Measurements from ENCODE around the gene METTL8. TPM values are rescaled to one million over a fixed set of nuclear protein-coding genes. Genes with fewer than 3 reads are reported as not detected.
"Not testable (repeated sequence)": the region's sequence is repeated elsewhere in the genome, so short reads cannot be mapped to it uniquely, and the experiment has no call there.

The METTL8 gene
- total RNA-seq, 1 experiment from 2014 or later = 22.4 TPM

DNA sequence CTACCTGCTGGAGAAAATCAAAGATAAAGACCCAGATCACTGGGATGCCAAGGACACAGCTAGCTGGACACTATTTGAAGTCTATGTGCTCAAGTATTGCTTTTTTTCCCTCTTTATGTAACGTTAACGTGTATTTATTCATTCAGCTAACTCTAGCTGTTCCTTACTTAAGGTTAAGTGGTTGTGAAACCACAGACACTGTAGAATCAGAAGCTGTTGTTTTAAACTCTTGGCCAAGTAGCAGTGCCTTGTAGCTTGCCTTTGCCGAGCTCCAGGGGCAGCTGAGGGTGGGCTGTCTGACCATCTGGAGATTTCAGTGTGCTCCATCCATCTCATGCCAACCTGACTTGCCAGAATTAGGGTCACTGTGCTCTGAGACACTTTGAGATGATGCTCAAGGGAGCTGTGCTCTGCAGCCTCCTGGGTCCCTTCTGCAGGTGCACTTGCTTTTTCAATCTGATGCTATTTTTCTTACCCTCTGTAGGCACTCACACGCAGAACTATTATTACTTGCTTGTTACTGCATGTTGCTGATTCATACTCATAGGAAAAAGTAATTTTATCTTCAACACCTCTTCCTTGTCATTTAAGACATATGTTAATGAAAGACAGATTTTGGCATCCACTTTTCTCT is 116.2 kb downstream of the METTL8 start:
- Mint-ChIP-seq H3K9me3 (ENCODE audit: low read depth, unreplicated experiment) (no peaks in the 10 kb centered on the region), H3K27ac (ENCODE audit: unreplicated experiment) (no peak overlapping the region), H3K27me3 (ENCODE audit: unreplicated experiment) (no peaks in the 10 kb centered on the region), H3K4me1 (ENCODE audit: low read depth, unreplicated experiment) (no peaks in the 10 kb centered on the region), H3K4me3 (ENCODE audit: low read depth, unreplicated experiment) (no peak overlapping the region), H3K36me3 (ENCODE audit: insufficient read depth, unreplicated experiment) (no peaks in the 10 kb centered on the region)
- no peak for TF ChIP-seq CTCF (IDR thresholded peaks at IDR 0.05; ENCODE audit: unreplicated experiment)
- no TSS peak for BruUV-seq (replicated peaks)
- intact Hi-C loops (cut with micrococcal nuclease; ENCODE audit: unreplicated experiment) = no loop called here
- CTCF ChIA-PET = no interaction called here
- DNase-seq = no peak

DNA sequence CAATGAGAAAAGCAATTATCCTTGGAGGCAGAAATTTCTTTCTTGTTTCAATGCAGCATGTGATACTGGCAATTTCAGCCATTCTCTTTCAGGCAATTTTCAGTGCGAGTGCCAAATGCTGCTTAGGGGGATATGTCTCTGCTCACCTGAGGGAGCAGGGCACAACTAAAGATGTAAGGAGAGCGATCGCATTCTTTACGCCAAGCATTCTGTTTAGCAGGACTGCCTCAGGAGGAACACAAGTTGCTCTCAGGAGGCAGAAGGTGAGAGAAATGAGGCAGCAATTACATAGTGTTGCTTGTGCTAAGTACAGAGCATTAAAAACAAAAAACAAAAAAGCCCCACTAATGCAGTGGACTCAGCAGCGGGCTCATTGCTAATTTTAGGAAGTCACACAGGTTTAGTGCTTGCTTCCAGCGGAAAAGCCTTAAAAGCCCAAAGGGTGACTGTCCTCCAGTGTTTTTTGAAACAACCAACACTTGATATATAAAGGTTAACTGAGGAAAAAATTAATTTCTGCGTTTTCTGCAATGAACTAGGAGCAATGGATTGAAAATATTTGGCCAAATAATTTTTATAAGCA is 116.9 kb downstream of the METTL8 start:
- Mint-ChIP-seq H3K4me1 (ENCODE audit: low read depth, unreplicated experiment) (no peaks in the 10 kb centered on the region), H3K9me3 (ENCODE audit: low read depth, unreplicated experiment) (peaks cover 1% of the 10 kb centered on the region), H3K27me3 (ENCODE audit: unreplicated experiment) (no peaks in the 10 kb centered on the region), H3K36me3 (ENCODE audit: insufficient read depth, unreplicated experiment) (no peaks in the 10 kb centered on the region), H3K27ac (ENCODE audit: unreplicated experiment) (no peak overlapping the region), H3K4me3 (ENCODE audit: low read depth, unreplicated experiment) (no peak overlapping the region)
- no peak for TF ChIP-seq CTCF (IDR thresholded peaks at IDR 0.05; ENCODE audit: unreplicated experiment)
- CTCF ChIA-PET = no interaction called here
- no TSS peak for BruUV-seq (replicated peaks)
- no peak for DNase-seq
- intact Hi-C loops (cut with micrococcal nuclease; ENCODE audit: unreplicated experiment) = no loop called here

DNA sequence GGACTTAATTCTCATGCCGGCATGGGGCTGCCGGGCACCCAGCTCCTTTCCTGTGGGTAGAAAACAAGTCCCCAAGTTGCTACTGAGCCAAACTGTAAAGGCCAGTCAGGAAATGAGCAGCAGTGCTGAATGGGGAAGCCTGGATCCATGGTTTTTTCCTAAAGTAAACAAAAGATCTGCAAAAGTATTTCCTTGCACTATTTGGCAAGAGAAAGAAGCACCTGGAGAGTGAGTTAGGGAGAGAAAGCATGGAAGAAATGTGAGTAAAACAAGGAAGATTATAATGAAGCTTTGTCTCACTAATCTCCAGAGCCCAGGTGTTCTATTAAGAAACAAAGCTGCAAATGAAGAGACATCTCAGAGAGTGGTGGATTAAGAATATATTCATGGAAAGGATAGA is 117.6 kb downstream of the METTL8 start:
- no peaks in the 10 kb centered on the region for H3K4me1 Mint-ChIP-seq (ENCODE audit: low read depth, unreplicated experiment)
- no peak overlapping the region for H3K4me3 Mint-ChIP-seq (ENCODE audit: low read depth, unreplicated experiment)
- DNase-seq = no peak
- BruUV-seq (replicated peaks) = no TSS peak
- intact Hi-C loops (cut with micrococcal nuclease; ENCODE audit: unreplicated experiment) = no loop called here
- no peaks in the 10 kb centered on the region for H3K27me3 Mint-ChIP-seq (ENCODE audit: unreplicated experiment)
- peaks cover 6% of the 10 kb centered on the region for H3K9me3 Mint-ChIP-seq (ENCODE audit: low read depth, unreplicated experiment)
- CTCF ChIA-PET = no interaction called here
- no peaks in the 10 kb centered on the region for H3K36me3 Mint-ChIP-seq (ENCODE audit: insufficient read depth, unreplicated experiment)
- no peak overlapping the region for H3K27ac Mint-ChIP-seq (ENCODE audit: unreplicated experiment)
- TF ChIP-seq CTCF (IDR thresholded peaks at IDR 0.05; ENCODE audit: unreplicated experiment) = no peak

- intact Hi-C loops (cut with micrococcal nuclease; ENCODE audit: unreplicated experiment) = no loop called here
- no peaks in the 10 kb centered on the region for H3K27me3 Mint-ChIP-seq (ENCODE audit: unreplicated experiment)
- CTCF ChIA-PET = no interaction called here
- no peak overlapping the region for H3K27ac Mint-ChIP-seq (ENCODE audit: unreplicated experiment)
- no peak overlapping the region for H3K4me3 Mint-ChIP-seq (ENCODE audit: low read depth, unreplicated experiment)
- no peak for DNase-seq
- no peak for TF ChIP-seq CTCF (IDR thresholded peaks at IDR 0.05; ENCODE audit: unreplicated experiment)
- no peaks in the 10 kb centered on the region for H3K36me3 Mint-ChIP-seq (ENCODE audit: insufficient read depth, unreplicated experiment)
- H3K4me1 Mint-ChIP-seq (ENCODE audit: low read depth, unreplicated experiment) = no peaks in the 10 kb centered on the region
- no TSS peak for BruUV-seq (replicated peaks)
- peaks cover 6% of the 10 kb centered on the region for H3K9me3 Mint-ChIP-seq (ENCODE audit: low read depth, unreplicated experiment)
These were observed 118.0 kb downstream of the METTL8 start for GRCh38 chr2:171315781-171316180.

GRCh38 chr2:171312182-171312581 is 121.6 kb downstream of the METTL8 start:
- H3K4me1 Mint-ChIP-seq (ENCODE audit: low read depth, unreplicated experiment); H3K27me3 Mint-ChIP-seq (ENCODE audit: unreplicated experiment); H3K4me3 Mint-ChIP-seq (ENCODE audit: low read depth, unreplicated experiment); H3K27ac Mint-ChIP-seq (ENCODE audit: unreplicated experiment); BruUV-seq (replicated peaks); H3K36me3 Mint-ChIP-seq (ENCODE audit: insufficient read depth, unreplicated experiment); intact Hi-C loops (cut with micrococcal nuclease; ENCODE audit: unreplicated experiment); DNase-seq; H3K9me3 Mint-ChIP-seq (ENCODE audit: low read depth, unreplicated experiment): not testable (repeated sequence)
- CTCF ChIA-PET = interaction anchor here (0.6 kb wide), 1 partner anchor 19 kb away, joined by 9 read pairs; no protein-coding TSS in a partner anchor

- CTCF ChIA-PET; intact Hi-C loops (cut with micrococcal nuclease; ENCODE audit: unreplicated experiment); DNase-seq; BruUV-seq (replicated peaks); H3K27ac Mint-ChIP-seq (ENCODE audit: unreplicated experiment); H3K36me3 Mint-ChIP-seq (ENCODE audit: insufficient read depth, unreplicated experiment); H3K27me3 Mint-ChIP-seq (ENCODE audit: unreplicated experiment); H3K9me3 Mint-ChIP-seq (ENCODE audit: low read depth, unreplicated experiment); H3K4me1 Mint-ChIP-seq (ENCODE audit: low read depth, unreplicated experiment); H3K4me3 Mint-ChIP-seq (ENCODE audit: low read depth, unreplicated experiment): not testable (repeated sequence)
These were observed 122.2 kb downstream of the METTL8 start for GRCh38 chr2:171311589-171311988.
